NCI-H1048 (cell line): Measurements from ENCODE around the gene HELZ.
"Not testable (repeated sequence)": the region's sequence is repeated elsewhere in the genome, so short reads cannot be mapped to it uniquely, and the experiment has no call there.

Experiments used
- DNase-seq: peaks from one replicate; lab custom pipeline; 2025; lab: John Stamatoyannopoulos, UW

HELZ gene

DNA sequence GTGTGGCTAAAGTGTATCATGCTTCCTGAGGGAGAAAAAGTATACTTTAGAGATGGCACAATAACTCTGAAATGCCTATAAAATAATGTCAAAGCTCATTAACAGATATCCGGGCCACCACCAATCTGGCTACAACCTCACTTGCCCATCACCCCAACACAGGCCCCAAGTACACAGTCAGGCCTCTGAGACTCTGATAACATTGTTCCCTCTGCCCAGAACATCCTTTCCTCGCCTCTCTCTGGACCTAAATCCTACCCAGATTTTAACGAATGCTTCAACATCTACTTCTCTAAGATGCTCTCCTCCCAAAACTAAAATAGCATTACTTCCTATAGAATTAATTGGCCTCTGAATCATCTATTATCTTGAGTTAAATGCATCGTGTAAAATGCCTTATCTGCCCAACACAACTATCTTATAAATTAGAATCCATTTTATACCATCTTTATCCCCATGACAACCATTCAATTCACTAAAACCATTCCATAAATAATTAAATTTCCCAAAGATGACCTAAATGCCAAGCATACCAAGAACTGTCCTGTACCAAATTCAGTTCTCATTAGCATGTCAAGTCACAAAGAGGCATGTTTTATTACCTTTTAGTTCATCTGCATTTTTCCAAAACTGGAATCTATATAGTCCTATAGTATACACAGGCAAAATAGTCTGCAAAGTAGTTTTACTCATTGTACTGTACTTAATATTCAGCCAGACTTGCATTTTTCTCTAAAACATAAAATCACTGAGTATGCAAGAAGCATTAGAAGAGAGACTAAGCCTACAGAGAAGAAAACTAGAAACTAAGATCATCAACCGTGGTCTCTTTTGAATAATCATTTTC, 15.7 kb downstream of the HELZ start:
- DNase-seq = no peak

DNA sequence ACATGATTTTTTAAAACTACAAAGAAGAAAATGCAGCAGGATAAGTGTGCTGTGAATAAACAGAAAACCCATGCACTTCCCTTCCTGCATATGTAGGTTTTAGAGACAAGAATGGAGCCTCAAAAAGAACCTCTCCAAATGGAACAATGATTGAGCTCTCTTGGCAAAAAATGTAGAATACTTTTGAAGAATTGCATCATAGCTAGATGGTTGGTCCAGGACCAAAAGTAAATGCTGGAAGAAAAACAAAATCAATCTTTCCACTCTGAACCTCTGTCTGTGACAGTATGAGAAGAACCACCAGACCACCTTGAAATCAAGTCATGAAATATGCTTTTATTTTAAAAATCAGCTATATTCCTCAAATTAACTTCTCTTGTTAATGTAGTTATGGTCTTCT, 17.5 kb downstream of the HELZ start:
- DNase-seq = no peak

DNA sequence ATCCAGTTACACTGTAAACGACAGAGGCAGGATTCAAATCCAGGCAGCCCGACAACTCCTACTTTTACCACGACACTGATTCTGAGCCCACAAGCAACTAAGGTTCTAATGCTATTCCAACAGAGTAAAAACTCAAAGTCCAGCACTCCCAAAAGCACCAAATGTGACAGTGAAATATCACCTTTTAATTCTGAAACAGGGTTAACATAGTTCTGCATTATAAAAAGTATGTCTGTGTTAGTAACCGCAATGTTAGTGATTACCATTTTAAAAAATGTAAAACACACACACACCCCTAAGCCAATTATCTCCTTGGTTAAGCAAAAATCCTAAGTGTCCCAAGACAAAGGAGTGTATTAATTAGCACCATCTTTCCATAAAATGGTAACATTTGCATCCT, 19.7 kb downstream of the HELZ start:
- DNase-seq = no peak

DNA sequence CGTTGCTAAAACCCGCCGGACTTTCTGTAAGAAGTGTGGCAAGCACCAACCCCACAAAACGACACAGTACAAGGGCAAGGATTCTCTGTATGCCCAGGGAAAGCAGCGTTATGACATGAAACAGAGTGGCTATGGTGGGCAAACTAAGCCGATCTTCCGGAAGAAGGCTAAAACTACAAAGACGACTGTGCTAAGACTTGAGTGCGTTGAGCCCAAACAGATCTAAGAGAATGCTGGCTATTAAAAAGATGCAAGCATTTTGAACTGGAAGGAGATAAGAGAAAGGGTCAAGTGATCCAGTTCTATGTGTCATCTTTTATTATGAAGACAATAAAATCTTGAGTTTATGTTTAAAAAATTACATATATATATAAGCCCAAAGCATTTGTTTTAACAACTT, 20.3 kb downstream of the HELZ start:
- no peak for DNase-seq

DNA sequence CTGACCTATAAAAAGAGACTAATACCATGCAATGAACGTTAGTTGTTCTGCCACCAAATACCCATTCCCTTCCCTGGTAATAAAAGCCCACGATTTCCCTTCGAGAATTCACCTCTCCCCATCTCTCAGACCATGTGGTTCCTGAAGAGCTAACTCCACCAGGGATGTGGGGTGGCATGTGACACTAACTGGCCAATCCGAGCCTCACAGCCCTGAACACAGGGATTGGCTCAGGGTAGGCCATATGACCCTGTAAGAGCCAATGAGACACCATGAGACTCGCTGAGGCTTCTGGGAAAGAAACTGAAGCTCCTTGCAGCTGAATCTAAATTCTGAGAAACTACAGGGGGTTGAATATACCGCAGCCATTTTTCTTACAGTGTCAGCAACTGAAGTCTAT, 21.1 kb downstream of the HELZ start:
- DNase-seq = no peak

DNA sequence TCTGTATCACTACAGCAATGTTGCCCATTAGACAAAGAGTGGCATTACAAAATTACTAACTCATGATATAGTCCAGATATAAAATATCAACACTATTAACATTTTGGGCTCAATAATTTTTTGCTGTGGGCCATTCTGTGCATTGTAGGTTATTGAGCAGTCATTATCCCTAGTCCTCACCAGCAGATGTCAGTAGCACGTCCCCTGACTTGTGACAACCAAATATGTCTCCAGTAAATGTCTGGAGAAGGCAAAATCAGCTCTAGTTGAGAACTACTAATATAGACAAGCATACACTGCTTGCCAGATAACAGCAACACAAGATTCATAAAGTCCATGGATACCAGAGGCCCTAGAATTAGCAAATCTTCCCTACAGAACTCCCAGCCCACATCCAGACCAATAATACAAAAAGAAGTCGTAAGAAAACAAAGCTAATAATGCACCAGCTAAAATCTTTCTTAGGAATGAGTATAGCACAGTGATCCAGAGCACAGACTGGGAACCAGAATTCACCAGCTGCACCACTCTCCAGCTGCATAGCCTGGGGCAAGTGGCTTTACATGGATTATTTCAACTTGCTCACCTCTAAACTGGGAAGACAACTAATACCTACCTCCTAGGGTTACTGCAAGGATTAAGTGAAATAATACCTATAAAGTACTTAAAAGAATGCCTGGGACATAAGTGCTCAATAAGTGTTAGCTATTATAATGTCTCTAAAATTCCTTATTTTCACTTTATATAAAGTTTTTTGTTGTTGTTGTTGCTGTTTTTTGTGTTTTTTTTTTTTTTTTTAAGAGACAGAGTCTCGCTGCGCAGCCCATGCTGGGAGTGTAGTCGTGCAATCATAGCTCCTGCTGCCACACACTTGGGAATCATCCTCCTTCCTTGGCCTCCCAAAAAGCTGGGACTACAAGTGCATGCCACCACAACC, 23.7 kb downstream of the HELZ start:
- DNase-seq = no peak

DNA sequence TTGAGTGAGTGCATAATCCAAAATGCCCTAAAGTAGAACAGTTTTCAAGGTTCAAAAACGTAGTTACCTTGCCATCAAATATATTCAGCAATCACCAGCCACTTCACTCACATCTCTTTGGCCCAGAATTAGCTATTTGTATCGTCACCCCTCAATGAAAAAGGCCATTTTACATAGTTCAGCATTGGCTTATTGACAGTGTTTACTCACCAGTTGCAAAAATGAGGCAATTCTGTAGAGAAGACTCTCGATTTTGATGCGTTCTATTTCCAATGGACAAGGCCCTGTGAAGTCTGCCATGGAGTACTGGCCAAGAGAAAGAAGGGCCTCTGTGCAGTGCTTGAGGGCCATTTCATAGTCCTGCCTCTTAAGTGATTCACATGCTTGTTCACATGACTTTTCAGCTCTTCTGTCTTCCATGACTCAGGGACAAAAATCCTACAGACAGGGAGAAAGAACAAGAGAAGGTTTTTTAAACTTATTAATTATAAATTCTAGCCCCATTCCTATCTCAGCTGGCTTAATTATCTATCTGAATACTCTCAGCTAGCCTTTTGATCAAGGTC, 26.5 kb downstream of the HELZ start:
- DNase-seq = no peak

DNA sequence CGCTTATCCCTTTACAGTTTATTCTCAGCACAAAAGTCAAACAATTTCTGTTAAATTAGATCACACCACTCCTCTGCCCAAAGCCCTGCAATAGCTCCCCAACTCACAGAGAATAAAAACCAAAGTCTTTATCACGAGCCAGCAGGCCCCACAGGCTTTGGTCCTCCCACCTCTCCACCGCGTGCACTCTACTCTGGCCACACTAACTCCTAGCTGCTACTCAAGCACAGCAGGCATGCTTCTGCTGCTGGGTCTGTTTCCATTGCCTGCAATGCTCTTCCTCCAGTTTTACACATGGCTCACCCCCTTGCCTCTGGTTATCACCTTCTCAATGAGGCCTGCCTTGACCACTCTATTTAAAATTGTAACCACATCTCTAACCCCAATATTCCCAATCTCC, 27.6 kb downstream of the HELZ start:
- DNase-seq = no peak

DNA sequence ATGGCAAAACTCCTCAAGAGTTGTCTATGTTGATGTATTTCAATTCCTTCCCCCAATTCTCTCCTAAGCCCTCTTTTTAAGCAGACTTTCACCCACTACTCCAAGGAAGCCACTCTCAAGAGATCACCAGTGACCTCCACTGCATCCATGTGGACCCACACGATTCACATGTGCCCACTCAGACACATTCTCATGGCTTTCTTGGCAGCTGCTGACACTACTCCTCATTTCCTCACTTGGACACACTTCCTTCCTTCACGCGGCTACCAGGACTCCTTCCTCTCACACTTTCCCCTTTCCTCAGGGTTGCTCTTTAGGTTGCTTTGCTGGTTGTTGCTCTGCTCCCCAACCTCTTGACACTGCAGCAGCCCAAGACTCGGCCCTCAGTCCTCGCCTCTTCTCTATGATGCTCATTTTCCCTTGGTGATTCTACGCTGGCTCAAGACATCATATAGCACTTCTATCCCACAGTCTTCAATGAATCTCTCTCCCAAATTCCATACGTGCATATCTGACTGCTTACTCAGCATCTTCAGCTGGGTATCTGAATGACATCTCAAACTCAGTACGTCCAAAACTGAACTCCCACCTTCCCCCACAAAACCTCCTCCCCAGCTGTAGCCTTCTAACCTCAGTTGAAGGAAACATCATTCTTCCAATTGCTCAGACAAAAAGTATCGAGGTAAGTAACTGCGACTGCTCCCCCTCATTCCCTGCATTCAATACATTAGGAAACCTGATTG, 28.2 kb downstream of the HELZ start:
- DNase-seq = no peak

DNA sequence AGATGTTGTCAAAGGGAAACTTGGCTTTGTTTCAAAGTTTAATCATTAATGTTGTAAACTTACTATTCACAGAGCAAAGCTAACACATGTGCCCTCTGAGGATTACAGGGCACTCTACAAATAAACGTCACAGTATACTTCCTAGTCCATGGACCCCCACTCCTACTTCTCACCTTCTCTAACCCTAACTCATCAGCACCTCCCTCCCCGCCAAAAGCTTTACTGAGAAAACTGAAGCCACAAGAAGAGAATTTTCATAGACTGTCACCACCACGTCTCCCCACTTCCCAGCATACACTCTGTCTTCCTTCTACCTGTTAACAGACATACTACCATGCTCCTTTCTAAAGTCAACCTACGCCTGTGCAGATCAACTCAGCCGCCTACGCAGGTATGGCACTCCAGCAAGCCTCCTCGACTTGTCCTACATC, 29.0 kb downstream of the HELZ start:
- DNase-seq = no peak

- DNase-seq = no peak
Measured at GRCh38 chr17:67212714-67213417, 32.1 kb downstream of the HELZ start.

- DNase-seq = no peak
Measured at GRCh38 chr17:67212231-67212630, 32.8 kb downstream of the HELZ start.

DNA sequence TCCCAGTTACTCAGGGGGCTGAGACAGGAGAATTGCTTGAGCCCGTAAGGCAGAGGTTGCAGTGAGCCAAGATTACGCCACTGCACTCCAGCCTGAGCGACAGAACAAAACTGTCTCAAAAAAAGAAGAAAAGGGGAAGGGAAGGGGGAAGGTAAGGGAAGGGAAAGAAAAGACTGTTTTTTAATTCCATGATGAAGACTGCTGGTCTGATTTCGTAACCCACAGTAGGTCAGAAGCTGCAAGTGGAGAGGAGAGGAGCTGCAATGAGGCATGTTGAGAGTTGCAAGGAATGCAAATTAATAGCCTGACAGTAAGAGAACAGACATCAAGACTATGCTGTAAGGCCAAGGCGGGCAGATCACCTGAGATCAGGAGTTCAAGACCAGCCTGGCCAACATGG, 33.3 kb downstream of the HELZ start:
- no peak for DNase-seq

GRCh38 chr17:67210915-67211314, 34.1 kb downstream of the HELZ start:
- DNase-seq = no peak

- DNase-seq = no peak
Measured at GRCh38 chr17:67208232-67208631, 36.8 kb downstream of the HELZ start.

- no peak for DNase-seq
Measured at GRCh38 chr17:67203818-67204217, 41.2 kb downstream of the HELZ start.

DNA sequence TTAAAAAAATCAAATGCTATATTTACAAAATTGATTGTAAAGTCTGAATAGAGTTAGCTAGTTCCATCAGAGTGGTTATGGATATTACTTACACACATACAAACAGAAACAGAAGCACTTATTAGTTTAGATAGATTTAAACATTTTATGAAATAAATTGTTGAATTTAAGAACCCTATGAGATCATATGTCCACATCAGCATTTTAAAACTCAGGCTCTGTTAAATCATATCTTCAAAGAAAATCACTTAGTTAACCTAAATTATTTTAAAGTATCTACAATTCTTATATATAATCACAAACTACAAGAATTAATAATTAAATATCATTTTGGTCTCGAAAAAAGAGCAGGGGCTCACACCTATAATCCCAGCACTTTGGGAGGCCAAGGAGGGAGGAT, 42.5 kb downstream of the HELZ start:
- DNase-seq = no peak

GRCh38 chr17:67200727-67201301, 44.2 kb downstream of the HELZ start:
- no peak for DNase-seq

DNA sequence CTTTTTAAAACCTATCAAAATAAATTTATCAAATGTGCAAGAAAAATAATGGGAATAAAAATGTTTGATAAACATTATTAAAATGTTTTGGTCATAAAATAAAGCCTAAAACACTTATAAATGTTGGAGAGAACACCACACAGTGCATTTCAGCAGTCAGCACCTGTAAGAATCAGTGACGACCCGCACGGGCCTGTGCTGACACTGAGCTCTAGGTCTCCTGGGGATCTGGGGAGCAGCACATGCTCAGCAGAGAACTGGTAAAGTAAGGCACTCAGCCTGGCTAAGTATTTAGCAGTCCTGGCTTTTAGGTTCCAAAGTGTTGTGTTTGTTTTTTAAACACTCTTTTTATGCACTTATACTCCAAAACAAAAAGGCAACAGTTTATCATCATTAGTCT, 46.9 kb downstream of the HELZ start:
- no peak for DNase-seq

DNA sequence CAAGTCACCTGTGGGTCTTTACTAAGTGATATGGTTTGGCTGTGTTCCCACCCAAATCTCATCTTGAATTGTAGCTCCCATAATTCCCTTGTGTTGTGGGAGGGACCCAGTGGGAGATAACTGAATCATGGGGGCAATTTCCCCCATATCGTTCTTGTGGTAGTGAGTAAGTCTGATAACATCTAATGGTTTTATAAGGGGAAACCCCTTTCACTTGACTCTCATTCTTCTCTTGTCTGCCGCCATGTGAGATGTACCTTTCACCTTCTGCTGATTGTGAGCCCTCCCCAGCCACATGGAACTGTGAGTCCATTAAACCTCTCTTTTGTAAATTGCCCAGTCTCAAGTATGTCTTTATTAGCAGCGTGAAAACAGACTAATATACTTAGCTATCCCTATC, 48.0 kb downstream of the HELZ start:
- not testable (repeated sequence) for DNase-seq

DNA sequence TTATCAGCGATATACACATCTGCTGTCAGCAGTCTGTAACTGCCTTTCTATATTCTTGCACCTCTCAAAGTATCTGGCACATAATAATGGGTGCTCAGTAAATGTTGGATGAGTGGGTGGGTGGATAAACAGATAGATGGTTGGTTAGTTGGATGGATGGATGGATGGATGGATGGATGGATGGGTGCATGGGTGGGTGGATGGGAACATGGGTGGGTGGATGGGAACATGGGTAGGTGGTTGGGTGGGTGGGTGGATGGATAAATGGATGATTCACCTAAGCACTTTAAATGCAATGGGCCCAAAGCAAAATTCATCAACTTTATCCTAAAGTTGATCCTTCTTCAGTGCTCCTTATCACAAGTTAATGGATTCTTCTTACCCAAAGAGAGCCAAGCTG, 48.6 kb downstream of the HELZ start:
- DNase-seq = no peak
